Calu3 (cell line): ENCODE measurements around the gene TMEM11. TPM values are rescaled to one million over a fixed set of nuclear protein-coding genes. Genes with fewer than 3 reads are reported as not detected.

Experiments used
- BruUV-seq: library from RNA; stranded (reverse); fragments of 400-500 nt; replicated peaks from 2 replicates; lab custom pipeline; 2021; lab: Mats Ljungman, UMichigan
- CTCF ChIA-PET: fragments of 300-600 bp; sonication (Branson Sonifier 250); formaldehyde crosslinking; loops from one replicate; lab custom pipeline; 2022; ENCODE audit warnings: antibody characterized with exemption; lab: Charles Lee
- DNase-seq: peaks from one replicate; pipeline ENCODE4 v3.0.0; 2022
- H3K27ac Mint-ChIP-seq: one replicate; pipeline ENCODE4 v1.8.0; 2022; ENCODE audit warnings: mixed read lengths; ENCODE audit not compliant: unreplicated experiment
- H3K27me3 Mint-ChIP-seq: one replicate; pipeline ENCODE4 v1.8.0; 2022; ENCODE audit warnings: mixed read lengths; ENCODE audit not compliant: unreplicated experiment
- H3K36me3 Mint-ChIP-seq: one replicate; pipeline ENCODE4 v1.8.0; 2022; ENCODE audit warnings: mild to moderate bottlenecking, moderate library complexity, mixed read lengths; ENCODE audit not compliant: insufficient read depth, unreplicated experiment
- H3K4me1 Mint-ChIP-seq: one replicate; pipeline ENCODE4 v1.8.0; 2022; ENCODE audit warnings: mild to moderate bottlenecking, low read depth, mixed read lengths; ENCODE audit not compliant: unreplicated experiment
- H3K4me3 Mint-ChIP-seq: one replicate; pipeline ENCODE4 v1.8.0; 2022; ENCODE audit warnings: mild to moderate bottlenecking, low read depth, moderate library complexity, mixed read lengths; ENCODE audit not compliant: unreplicated experiment
- H3K9me3 Mint-ChIP-seq: one replicate; pipeline ENCODE4 v1.8.0; 2022; ENCODE audit warnings: low read depth, mixed read lengths; ENCODE audit not compliant: unreplicated experiment
- CTCF ChIP-seq: fragments of 200-600 bp; IDR thresholded peaks from one replicate; pipeline ENCODE4 v1.8.0; 2022; ENCODE audit warnings: antibody characterized with exemption; ENCODE audit not compliant: unreplicated experiment
- intact Hi-C: fragments of 100-400 bp; cut with micrococcal nuclease; formaldehyde crosslinking; loops from one replicate; pipeline ENCODE4 v1.10.0; 2022; ENCODE audit not compliant: unreplicated experiment
- total RNA-seq: library from RNA; stranded (reverse); gene quantifications from 2 replicates; pipeline ENCODE4 v1.2.3, GENCODE V29; 2022

TMEM11 gene
- total RNA-seq, 1 experiment from 2014 or later: 18.9 TPM

- CTCF ChIA-PET: no interaction called here
- Mint-ChIP-seq H3K4me3 (no peak overlapping the region), H3K27ac (no peak overlapping the region), H3K4me1 (peaks cover 6% of the 10 kb centered on the region), H3K36me3 (peaks cover 29% of the 10 kb centered on the region), H3K9me3 (no peaks in the 10 kb centered on the region), H3K27me3 (no peaks in the 10 kb centered on the region)
- no TSS peak for BruUV-seq
- intact Hi-C loops: loop anchor here (10.0 kb wide), 2 partner anchors 86 to 166 kb away; partner anchors contain the start of genes DHRS7B and USP22
- no peak for DNase-seq
- TF ChIP-seq CTCF: no peak
Observed at GRCh38 chr17:21210411-21211076, 3.4 kb downstream of the TMEM11 start.

GRCh38 chr17:21209511-21210175 is 4.3 kb downstream of the TMEM11 start:
- CTCF ChIA-PET: no interaction called here
- BruUV-seq: no TSS peak
- no peaks in the 10 kb centered on the region for H3K4me1 Mint-ChIP-seq
- H3K36me3 Mint-ChIP-seq: peaks cover 25% of the 10 kb centered on the region
- TF ChIP-seq CTCF: no peak
- no peak overlapping the region for H3K4me3 Mint-ChIP-seq
- intact Hi-C loops: loop anchor here (10.0 kb wide), 2 partner anchors 85 to 165 kb away; partner anchors contain the start of genes DHRS7B and USP22
- no peak for DNase-seq
- no peaks in the 10 kb centered on the region for H3K27me3 Mint-ChIP-seq
- H3K9me3 Mint-ChIP-seq: no peaks in the 10 kb centered on the region
- H3K27ac Mint-ChIP-seq: no peak overlapping the region

GRCh38 chr17:21208352-21208751 is 5.6 kb downstream of the TMEM11 start:
- intact Hi-C loops: no loop called here
- no peaks in the 10 kb centered on the region for H3K27me3 Mint-ChIP-seq
- DNase-seq: no peak
- CTCF ChIA-PET: no interaction called here
- no TSS peak for BruUV-seq
- H3K4me1 Mint-ChIP-seq: no peaks in the 10 kb centered on the region
- no peak for TF ChIP-seq CTCF
- H3K27ac Mint-ChIP-seq: no peak overlapping the region
- no peak overlapping the region for H3K4me3 Mint-ChIP-seq
- no peaks in the 10 kb centered on the region for H3K9me3 Mint-ChIP-seq
- H3K36me3 Mint-ChIP-seq: peaks cover 12% of the 10 kb centered on the region

GRCh38 chr17:21204935-21205334 is 9.0 kb downstream of the TMEM11 start:
- Mint-ChIP-seq H3K4me3 (no peak overlapping the region), H3K27ac (no peak overlapping the region), H3K9me3 (no peaks in the 10 kb centered on the region), H3K27me3 (no peaks in the 10 kb centered on the region), H3K4me1 (no peaks in the 10 kb centered on the region), H3K36me3 (no peaks in the 10 kb centered on the region)
- BruUV-seq: no TSS peak
- no peak for TF ChIP-seq CTCF
- intact Hi-C loops: no loop called here
- CTCF ChIA-PET: no interaction called here
- no peak for DNase-seq
